NCI-H69 (cell line): Measurements from ENCODE around the gene CYB5B.
A peak's percentile ranks its signal among the peaks of the same experiment; 100 is the strongest.

Source experiments
- DNase-seq: peaks from one replicate; lab custom pipeline; 2025; lab: John Stamatoyannopoulos, UW

The CYB5B gene

GRCh38 chr16:69485816-69486215 is 61.4 kb downstream of the CYB5B start:
- DNase-seq = no peak

DNA sequence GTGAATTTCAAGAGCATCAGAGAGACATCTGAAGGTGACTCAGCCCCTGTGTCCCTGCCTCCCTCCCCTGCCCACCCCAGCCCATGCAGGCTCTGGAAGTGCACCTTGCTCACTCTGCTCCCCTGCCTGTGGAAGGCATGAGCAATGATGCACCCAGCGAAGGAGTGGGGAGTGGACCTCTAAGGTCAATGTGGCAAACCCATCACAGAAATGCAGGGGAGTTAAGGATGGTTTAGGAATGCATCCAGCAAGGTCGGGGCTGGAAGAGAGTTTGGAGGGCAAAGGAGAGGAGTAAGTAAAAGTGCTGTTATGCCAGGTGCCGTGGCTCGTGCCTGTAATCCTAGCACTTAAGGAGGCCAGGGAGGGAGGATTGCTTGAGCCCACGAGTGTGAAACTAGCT is 61.9 kb downstream of the CYB5B start:
- DNase-seq = peak; percentile 33

- DNase-seq = peak; percentile 90
Observed at GRCh38 chr16:69486724-69487123, 62.3 kb downstream of the CYB5B start.

- no peak for DNase-seq
Observed at GRCh38 chr16:69490707-69491324, 66.4 kb downstream of the CYB5B start.

- peak; percentile 41 for DNase-seq
Observed at GRCh38 chr16:69494991-69495392, 70.6 kb downstream of the CYB5B start.

DNA sequence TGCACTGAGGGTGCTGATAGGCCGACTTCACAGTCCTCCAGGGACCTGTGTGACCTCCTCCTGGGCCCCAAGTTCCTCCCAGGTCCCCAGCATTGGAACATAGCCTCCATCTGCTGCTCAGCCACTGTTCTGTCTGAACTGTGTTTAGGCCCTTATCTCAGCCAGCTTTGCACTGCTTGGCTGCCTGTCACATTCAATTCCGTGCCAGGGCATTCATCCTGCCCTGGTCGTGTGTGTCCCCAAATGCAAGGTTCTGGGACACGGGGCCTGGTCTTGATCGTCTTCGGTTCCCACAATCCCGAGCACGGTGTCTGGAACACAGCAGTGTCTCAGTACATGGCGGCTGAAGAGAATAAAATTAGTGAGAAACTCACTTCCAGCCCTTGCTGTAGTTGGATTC is 71.4 kb downstream of the CYB5B start:
- no peak for DNase-seq

DNA sequence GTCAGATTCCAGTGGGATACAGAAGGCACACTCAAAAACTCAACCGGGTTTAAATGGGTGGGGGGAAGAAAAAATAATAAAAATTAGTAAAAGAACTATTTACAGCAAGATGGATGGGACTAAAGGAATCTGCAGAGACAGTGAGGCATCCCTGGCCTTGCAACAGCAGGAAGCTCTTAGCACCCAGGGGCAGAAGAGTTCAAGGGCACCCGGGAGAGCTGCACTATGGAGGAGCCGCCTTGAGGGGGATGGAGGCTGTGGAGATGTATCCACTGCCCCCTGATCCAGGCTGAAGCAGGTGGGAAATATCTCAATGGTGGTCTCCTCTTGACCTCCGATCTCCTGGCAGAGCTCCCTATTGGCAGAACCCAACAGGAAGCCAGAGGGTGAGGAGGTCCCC is 72.0 kb downstream of the CYB5B start:
- DNase-seq = no peak

DNA sequence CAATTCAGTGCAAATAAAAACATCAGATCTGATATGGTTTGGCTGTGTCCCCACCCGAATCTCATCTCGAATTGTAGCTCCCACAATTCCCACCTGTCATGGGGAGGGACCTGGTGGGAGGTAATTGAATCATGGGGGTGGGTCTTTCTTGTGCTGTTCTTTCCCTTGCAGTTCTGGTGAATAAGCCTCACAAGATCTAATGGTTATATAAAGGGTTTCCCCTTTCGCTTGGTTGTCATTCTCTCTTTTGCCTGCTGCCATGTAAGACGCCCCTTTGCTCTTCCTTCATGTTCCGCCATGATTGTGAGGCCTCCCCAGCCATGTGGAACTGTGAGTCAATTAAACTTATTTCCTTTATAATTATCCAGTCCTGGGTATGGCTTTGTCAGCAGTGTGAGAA is 72.5 kb downstream of the CYB5B start:
- DNase-seq = no peak

GRCh38 chr16:69497876-69498596 is 73.6 kb downstream of the CYB5B start:
- DNase-seq = no peak

GRCh38 chr16:69498926-69499325 is 74.5 kb downstream of the CYB5B start:
- no peak for DNase-seq

DNA sequence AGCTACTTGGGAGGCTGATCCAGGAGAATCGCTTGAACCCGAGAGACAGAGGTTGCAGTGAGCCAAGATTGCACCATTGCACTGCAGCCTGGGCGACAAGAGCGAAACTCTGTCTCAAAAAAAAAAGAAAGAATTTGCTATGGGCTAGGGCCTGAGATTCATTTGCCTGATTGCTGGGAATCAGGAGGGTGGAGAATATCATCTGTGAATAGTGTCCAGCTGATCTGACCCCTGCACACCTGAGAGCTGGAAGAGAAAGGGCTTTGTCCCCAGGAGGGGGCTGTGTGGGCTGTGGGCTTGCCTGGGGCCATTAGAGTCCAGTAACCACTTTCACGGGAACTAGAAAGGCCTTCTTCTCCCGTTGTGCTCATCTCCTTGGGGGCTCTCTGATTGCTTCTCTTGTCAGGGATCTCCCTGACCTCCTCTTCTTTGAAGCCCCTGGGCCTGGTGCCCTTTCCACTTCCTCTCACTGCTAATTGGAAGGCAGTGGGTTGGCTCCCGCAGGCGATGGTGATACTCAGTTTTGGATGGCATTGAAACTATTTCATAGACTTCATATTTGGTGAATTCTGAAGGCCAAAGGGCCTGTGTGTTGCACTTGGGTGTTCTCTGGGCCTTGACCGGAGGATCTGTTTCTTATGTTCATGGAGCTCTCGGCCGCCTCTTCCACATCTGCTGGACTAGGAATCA is 75.3 kb downstream of the CYB5B start:
- no peak for DNase-seq

GRCh38 chr16:69500496-69500895 is 76.1 kb downstream of the CYB5B start:
- DNase-seq = no peak

GRCh38 chr16:69501956-69502745 is 77.7 kb downstream of the CYB5B start:
- DNase-seq = no peak

DNA sequence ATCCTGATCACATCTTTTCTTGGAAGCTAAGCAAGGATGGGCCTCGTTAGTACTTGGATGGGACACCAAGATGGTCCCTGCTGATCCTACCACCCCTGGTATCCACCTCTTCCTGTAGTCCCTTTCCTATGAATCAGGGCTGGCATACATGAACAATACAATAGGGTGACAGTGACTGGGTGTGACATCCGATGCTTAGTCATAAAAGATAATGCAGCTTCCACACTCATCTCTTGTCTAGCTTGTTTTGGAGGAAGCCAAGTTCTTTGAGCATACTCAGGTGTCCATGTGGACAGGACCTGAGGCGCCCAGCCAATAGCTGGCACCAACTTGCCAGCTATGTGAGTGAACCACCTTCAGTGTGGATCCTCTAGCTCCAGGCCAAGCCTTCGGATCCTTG is 78.8 kb downstream of the CYB5B start:
- no peak for DNase-seq

GRCh38 chr16:69508033-69508755 is 83.8 kb downstream of the CYB5B start:
- DNase-seq = no peak

GRCh38 chr16:69509125-69509524 is 84.7 kb downstream of the CYB5B start:
- DNase-seq = no peak

DNA sequence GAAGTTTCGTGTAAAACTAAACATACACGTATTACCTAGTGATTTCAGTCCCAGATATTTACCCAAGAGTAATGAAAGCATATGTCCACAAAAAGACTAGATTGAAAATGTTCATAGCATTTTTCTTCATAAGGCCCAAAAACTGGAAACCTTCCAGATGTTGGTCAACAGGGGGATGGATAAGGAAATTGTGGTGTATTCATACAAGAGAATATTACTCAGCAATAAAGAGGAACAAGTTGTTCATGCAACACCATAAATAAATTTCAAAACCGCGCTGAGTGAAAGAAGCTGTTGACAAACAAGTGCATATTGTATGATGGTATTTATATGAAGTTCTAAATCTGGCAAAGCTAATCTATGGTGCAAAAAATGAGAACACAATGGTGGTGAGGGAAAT is 87.2 kb downstream of the CYB5B start:
- no peak for DNase-seq

GRCh38 chr16:69513180-69513966 is 89.0 kb downstream of the CYB5B start:
- DNase-seq = no peak

DNA sequence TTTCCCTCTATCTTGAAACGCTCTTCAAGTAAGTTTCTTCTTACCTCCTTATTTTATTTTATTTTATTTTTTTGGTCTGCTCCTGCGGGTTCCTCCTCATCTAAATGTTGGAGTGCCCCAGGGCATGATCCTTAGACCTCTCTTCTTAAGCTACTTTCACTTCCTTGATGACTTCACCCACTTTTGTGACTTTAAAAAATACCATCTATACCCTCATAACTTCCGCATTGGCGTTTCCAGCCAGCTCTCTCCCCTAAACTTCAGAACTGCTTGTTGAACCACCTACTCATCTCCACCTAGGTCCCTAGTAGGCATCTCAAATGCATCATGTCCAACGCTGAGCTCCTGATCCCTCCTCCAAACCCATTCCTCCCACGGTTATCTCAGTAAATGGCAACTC is 89.9 kb downstream of the CYB5B start:
- no peak for DNase-seq
